HG02852 (cell line): ENCODE measurements around the gene RASAL1.

Experiments used
- ATAC-seq: cut with Tn5 transposase; IDR thresholded peaks from one replicate; pipeline ENCODE4 v1.9.1; 2021; ENCODE audit warnings: mild to moderate bottlenecking, moderate library complexity; ENCODE audit not compliant: unreplicated experiment

RASAL1 gene

DNA sequence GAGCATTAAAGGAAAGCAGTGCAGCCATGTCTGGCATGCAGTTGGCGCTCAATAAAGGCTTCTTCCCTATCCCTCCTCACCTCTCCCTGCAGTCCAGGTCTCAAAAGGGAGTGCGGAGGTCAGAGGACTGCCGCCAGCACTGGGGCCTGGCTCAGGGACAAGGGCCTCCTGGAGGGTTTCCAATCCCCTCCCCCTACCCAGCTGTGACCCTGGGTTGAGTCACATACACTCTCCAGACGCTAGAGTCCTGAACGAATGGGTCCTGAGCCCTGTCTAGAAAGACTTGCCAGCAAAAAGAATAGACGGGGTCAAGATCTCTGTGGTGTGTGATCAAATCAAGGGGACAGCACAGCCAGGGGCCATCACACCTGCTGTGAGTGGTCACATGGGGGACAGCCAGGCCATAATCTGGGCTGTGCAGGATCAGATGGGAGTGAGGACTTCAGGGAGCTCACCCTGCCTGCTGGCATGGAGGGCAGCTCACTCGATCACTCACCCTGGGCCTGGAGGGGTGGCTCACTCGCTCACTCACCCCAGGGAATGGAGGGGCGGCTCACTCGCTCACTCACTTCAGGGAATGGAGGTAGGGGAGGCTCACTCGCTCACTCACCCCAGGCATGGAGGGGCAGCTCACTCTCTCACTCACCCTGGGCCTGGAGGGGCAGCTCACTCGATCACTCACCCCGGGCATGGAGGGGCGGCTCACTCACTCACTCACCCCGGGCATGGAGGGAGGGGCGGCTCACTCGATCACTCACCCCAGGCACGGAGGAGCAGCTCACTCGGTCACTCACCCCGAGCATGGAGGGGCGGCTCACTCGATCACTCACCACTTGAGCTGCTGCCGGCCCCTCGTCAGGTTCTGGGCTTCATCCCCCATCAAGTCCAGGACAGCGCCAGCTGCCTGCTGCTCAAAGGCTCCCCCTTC lies 26.8 kb upstream of the RASAL1 start:
- no peak for ATAC-seq

DNA sequence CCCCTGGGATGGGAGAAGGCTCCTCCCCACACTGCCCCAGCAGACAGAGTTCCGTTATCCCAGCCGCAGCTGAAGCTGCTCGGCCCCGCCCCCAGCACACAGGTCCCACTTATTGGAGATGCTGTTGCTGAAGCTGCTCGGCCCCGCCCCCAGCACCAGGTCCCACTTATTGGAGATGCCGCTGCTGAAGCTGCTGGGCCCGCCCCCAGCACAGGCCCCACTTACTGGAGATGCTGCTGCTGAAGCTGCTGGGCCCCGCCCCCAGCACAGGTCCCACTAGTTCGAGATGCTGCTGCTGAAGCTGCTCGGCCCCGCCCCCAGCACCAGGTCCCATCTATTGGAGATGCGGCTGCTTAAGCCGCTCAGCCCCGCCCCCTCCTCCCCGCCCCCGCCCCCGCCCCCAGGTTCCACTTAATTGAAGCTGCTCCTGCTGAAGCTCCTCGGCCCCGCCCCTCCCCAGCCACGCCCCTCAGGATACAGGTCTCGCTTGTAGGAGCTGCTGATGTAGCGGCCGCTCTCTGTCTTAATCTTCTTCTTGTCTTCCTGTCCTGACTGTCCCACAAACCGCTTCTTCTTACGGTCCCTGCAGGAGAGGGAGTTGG lies 26.0 kb upstream of the RASAL1 start:
- no peak for ATAC-seq

DNA sequence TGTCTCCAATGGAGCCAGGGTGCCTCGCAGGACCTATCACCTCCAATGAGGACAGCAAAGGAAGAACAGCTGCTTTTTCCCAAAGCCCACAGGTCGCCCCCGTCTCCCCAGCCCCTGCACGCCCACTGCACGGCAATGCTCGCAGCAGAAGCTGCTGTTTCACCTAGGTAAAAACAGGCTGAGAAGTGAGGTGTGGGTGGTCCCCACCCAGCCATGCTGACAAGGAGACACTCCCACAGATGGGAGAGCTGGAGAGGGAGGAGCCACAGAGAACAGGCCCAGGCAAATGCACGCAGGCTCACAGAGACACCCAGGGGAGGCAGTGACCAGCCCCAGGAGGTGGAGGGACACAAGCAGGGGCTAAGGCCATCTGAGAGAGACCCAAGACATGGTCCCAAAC lies 24.4 kb upstream of the RASAL1 start:
- ATAC-seq = no peak

DNA sequence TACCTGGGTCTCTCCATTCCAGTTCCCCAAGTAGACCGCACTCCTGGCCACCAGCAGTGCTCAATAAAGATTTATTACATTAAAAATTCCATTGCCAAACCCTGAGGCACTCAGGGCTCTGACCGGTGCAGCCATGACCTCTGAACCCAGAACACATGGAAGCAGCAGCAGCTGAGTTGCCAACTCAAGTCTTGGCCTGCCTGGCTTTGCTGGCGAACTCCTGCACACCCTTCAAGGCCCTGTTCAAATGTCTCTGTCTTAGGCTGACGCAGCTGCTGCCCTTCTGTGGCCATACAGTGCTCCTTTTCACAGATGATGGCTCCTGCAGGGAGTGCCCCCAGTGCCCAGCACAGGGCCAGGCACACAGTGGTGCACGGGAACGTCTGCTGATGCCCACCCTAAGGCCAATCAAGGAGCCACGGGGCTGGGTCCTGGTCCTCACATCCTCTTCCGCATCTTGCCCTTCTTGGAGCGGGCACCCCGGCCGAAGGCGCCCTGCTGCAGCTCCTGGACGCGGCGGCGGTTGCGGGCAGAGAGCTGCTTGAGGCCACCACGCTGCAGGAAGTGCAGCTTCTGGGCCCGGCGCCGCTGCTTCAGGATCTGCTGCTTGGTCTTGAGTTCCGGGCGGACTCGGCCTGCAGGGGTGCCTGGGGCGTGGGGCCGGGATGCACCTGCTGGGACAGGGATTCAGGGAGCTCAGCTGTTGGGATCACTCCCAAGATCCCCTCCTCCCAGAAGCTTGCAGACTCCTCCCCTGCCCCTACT lies 23.1 kb upstream of the RASAL1 start:
- no peak for ATAC-seq

DNA sequence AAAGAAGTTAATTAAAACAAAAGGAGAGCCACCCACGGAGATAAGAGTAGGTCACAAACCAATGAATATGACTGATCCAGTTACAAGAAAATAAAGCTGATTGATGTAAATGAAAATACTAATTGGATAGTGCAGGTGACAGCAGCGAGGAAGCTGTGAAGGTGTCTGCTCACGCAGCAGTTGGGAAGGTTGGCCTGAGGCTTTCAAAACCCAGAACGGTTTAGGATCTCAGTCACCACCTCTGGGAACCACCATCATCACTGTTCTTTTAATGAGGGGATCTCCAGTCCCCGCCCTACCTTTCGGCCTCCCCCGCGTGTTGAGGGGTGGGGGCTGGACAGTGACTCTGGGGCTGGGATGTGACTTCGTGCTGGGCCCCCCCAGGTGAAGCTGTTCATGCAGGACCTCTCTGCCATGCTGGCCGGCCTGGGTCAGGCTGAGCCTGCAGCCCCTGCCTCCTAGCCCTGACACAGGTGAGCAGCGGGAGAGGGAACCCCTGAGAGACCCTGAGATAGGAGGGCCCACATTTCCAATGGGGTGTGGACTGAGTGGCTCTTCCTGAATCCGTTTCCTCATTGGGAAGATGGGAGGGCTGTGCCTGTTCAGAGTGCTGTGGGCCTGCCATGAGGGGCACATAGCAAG lies 21.8 kb upstream of the RASAL1 start:
- no peak for ATAC-seq

DNA sequence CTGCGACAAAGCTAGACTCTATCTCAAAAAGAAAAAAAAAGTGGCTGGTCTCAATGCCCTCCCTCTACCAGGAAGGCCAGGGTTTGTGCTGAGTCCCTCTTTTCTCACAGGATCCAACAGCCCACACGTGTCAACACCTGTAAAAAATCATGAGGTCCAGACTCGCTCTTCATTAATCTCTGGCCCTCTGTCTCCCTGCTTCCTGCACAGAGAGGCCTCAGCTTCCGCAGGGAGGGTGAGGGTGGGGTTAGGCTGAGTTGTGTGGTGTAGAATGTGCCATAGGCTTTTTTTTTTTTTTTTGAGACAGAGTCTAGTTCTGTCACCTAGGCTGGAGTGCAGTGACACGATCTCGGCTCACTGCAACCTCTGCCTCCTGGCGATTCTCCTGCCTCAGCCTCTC lies 20.1 kb upstream of the RASAL1 start:
- ATAC-seq = no peak

DNA sequence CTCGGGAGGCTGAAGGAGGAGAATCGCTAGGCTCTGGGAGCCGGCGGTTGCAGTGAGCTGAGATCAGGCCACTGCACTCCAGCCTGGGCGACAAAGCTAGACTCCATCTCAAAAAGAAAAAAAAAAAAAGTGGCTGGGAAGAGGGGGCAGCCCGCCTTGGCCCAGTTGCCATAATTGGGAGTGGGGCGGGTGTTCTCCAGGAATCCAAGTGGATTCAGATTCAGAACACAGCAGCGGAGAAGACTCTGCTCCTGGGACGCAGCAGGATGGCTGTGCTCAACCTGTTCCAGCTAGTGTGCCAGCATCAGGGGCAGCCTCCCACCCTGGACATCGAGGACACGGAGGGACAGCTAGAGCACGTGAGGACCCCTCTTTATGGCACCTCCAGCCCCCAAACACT lies 19.5 kb upstream of the RASAL1 start:
- no peak for ATAC-seq

DNA sequence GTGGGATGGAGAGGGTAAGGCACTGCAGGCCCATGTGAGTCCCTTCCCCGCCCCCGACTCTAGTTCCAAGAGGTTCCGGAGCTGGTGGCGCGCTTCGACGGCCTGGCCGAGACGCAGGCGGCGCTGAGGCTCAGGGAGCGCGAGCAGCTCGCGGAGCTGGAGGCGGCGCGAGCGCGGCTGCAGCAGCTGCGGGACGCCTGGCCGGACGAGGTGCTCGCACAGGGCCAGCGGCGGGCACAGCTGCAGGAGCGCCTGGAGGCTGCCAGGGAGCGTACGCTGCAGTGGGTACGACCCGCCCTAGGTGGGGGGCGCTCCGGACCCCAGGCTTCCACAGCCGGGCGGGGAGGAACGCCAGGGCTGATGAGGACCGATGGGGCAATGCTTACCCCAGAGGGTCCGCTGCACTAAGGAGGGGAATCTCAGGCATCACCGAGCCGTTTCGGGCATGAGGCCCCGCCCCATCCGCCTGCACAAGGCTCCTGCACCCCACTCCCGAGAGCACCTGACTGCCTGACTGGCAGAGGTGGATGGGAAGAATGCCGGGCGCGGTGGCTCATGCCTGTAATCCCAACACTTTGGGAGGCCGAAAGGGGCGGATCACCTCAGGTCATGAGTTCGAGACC lies 18.9 kb upstream of the RASAL1 start:
- no peak for ATAC-seq

DNA sequence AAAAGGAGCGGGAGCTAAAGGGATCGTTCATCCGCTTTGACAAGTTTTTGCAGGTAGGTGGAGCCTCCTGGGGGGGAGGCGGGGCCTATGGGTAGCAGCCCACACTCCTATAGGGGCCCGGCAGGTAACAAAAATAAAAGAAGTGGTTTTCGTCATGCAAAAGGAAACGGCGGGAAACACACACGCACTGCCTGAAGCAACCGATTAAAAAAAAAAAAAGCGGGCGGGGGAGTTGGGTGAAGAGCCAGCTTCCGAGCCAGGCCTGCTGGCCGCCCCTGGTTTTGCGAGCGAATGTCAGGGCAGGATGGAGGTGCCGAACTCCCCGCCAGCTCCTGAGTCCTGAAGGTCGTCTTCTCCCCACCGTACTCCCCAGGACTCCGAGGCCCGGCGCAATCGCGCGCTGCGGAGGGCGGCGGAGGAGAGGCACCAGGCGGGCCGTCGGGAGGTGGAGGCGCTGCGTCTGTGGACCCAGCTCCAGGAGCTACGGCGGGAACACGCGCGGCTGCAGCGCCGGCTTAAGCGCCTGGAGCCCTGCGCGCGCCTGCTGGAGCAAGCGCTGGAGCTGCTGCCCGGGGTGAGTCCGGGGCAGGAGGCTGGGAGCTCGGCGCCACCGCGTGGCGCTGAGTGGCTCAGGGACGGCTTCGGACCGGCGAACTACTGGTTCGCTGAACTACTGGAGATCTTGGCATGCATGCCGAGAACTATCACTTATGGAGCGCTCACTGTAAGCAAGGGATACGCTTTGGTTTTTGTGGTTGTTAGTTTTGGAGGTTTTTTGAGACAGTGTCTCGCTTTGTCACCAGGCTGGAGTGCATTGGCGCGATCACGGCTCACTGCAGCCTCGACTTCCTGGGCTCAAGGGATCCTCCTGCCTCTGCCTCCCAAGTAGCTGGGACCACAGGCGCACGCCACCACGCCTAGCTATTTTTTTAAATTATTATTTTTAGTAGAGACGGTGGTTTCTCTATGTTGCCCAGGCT lies 17.6 kb upstream of the RASAL1 start:
- peak; percentile 65 for ATAC-seq

DNA sequence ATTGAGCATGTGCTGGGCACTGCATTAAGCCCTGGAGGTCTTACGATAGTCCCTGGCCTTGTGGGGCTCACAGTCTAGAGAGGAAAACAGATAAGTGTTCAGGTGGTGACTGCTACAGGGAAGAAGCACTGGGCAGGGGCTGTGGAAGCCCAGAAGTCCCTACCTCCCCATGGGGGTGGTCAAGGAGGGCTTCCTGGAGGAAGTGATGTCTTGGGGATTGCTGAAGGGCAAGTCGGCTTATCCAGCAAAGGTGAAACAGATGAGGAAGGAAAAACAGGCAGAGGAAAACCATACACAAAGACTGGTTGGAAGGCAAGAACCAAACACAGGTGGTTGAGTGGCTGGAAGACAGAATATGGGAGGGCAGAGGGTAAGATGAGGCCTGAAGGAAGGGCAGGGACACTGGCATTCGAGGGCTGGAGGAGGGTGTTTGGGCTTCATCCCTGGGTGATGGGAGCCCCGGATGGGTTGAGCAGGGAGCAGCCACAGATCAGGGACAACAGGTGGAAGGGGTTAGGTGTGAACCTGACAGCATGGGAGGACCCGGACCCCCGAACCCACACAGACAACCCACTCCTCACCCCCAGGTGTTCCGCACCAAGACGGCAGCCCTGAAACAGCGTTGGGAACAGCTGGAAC lies 16.8 kb upstream of the RASAL1 start:
- ATAC-seq = no peak

DNA sequence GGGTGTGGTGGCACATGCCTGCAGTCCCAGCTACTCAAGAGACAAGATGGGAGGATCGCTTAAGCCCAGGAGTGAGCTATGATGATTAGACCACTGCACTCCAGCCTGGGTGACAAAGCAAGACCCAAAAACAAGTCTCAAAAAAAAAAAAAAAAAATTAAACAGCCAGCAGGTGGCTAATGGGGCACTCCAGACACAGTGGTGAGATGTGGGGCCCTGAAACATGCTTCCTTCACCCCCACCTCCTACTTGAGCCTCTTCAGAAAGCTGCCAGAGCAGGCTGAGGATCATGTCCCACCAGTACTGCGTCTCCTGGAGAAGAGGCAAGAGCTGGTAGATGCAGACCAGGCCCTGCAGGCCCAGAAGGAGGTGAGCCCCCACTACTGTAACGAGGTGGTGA lies 16.1 kb upstream of the RASAL1 start:
- no peak for ATAC-seq

DNA sequence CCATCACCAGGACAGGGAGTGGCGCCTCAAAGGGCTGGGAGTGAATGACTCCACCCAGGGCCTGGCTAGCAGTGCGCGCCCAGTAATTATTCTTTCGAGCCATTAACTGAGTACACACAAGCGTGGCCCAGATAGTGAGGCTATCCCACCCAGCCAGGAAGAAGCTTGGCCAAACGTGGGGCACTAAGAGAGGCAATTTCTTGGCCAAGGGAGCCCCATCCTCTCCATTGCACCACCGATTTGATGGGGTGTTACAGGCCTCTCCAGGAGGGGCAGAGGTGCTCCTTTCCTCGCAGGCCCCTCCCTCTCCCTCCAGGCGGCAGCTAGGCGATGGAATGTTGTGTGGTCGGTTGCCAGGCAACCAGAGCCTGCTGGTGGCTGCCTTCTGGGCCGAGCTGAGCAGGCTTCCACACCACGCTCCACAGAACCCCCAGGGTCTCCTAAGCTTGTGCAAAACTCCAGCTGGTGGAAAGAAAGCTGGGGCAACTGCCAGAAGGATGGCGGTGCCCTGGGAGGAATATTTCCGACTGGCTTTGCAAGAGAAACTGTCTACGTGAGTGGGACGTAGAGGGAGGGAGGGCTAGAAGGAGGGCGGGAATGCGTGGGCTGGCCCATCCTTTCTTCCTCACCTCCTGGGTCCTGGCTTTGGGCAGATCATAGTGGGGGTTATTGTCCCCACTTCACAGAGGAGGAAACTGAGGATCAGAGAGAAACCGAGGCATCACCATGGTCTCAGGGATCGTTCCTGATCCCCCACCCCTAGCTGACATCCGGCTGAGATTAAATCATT lies 14.0 kb upstream of the RASAL1 start, which contains the start of gene CFAP73:
CFAP73 (plus strand) TSS at position 364 of the 790 bp plus-strand sequence; CDS start at position 498, 134 bp downstream.
- ATAC-seq = no peak

DNA sequence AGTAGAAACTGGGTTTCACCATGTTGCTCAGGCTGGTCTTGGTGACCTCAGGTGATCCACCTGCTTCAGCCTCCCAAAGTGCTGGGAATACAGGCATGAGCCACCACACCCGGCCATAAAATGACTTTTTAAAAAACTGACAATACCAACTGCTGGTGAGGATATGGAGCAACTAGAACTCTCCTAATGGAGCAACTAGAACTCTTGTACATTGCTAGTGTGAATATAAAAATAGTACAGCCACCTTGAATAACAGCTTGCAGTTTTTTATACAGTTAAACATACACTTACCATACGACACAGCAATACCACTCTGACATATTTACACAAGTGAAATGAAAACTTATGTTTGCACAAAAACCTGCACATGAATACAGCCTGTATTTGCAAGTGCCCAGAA lies 11.4 kb upstream of the RASAL1 start:
- ATAC-seq = no peak

DNA sequence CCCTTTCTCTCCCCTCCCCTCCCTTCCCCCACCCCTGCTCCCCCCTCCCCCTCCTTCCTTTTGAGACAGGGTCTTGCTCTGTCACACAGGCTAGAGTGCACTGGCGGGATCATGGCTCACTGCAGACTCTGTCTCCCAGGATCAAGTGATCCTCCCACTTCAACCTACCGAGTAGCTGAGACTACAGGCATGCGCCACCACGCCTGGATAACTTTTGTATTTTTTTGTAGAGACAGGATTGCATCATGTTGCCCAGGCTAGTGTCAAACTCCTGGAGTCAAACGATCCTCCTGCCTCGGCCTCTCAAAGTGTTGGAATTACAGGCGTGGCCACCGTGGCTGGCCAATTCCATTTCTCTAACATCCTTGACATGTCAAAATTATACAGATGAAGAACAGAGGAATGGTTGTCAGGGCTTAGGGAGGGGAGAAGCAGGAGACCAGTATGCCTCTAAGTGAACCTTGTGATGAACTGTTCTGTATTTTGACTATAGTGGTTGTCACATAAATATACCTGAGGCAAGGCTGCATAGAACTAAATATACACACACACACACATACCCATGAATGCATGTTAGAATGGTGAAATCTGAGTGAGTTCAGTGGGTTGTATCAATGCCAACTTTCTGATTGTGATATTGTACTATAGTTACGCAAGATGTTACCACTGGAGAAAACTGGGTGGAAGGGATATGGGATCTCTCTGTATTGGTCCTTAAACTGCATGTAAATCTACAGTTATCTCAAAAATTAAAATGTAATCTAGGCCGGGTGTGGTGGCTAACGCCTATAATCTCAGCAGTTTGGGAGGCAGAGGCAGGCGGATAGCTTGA lies 10.4 kb upstream of the RASAL1 start:
- ATAC-seq = no peak

DNA sequence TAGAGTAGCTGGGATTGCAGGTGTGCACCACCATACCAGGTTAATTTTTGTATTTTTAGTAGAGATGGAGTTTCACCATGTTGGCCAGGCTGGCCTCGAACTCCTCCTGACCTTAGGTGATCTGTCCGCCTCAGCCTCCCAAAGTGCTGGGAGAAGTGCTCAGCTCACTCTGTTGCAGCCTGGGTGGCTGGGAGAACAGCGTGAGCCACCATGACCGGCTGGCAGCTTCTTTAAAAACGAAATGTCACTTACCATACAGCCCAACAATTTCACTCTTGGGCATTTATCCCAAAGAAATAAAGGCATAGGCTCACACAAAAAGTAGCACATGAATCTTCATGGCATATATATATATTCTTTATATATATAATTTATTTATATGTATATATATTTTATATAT lies 9.2 kb upstream of the RASAL1 start:
- ATAC-seq = no peak

DNA sequence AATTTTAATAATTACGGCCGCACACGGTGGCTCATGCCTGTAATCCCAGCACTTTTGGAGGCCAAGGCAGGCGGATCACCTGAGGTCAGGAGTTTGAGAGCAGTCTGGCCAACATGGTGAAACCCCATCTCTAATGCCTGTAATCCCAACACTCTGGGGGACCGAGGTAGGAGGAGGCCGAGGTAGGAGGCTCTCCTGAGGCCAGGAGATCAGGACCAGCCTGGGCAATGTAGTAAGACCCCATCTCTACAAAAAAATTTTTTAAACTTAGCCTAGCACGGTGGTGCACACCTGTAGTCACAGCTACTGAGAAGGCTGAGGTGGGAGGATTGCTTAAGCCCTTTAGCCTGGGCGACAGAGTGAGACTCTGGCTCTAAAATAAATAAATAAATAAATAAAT lies 8.4 kb upstream of the RASAL1 start:
- ATAC-seq = no peak

DNA sequence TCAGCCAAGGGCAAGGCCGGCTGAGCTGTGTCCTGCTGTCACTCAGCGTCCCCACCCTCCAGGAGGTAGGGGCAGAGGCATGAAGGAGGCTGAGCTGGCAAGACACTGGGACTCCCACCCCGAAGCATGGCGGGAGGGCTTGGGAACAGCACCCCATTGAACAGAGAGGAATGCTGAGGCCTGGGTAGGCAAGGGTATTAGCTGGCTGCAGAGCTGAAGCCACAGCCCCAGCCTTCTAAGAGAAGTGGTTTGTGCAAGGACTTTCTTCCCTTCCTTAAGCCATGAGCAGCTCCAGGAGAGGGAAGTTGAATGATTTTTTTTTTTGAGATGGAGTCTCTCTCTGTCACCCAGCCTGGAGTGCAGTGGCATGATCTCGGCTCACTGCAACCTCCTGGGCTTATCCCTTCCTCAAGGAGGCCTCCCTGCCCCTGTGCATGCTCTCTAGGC lies 7.3 kb upstream of the RASAL1 start:
- no peak for ATAC-seq
